ENCODE measurements around the gene SCUBE2.
"Not testable (repeated sequence)": the region's sequence is repeated elsewhere in the genome, so short reads cannot be mapped to it uniquely, and the experiment has no call there.

SCUBE2 gene

DNA sequence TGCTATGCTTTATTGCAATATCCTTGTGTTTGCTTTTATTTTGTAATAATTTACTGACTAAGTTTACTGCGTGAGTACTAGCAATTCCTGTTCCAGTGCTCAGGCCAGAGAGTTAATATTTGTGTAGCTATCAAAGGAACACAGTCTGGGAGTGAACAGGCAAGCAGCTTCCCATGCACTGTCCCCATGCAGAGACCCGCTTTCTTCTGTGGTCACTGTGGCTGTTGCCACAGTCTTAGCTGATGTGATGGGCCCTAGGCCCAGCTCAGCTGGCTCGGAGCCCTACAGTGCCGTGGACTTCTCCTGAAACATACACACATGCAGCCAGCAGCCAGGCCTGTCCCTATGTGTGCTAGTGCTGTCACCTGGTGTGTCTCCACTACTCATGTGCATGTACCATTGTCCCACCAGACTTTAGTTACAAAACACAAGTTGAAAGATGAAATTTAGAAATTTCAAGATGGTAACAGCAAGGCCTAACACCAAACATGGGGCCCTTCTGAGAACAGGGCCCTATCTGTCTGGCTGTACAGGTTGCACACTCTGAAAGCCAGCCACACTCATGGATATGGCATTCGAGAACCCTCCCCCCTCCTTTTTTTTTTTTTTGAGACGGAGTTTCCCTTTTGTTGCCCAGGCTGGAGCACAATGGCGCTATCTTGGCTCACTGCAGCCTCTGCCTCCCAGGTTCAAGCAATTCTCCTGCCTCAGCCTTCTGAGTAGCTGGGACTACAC lies 12.3 kb upstream of the SCUBE2 start:
- DNase-seq, result no peak

DNA sequence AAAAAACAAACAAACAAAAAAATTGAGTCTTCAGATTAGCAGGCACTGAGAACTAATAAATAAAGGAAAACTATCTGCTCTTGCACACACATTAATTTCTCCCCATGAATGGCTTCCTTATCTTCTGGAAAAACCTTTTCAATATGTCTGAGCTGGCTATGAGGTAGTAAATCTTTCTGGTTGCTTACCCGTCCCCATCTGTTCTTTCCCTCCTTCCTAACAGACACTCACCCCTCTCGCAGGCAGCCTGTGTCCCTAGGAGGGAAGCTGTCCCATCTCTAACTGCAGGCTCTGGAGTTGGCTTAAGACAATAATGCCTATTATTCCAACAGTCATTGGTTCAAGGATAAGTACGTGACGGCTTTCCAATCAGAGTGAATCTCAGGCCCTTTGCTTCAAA lies 8.2 kb upstream of the SCUBE2 start:
- no peak for DNase-seq

DNA sequence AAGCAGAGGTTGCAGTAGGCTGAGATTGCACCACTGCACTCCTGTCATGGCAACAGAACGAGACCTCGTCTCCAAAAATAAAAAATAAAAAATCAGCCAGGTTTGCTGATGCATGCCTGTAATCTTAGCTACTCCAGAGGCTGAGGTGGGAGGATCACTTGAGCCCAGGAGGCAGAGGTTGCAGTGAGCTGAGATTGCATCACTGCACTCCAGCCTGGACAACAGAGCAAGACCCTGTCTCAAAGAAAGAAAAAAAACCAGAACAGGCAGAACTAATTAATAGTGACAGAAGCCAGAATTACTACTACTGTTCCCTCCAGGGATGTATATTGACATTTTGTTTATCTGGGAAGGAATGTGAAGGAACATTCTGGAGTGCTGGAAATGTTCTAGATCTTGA lies 7.1 kb upstream of the SCUBE2 start:
- not testable (repeated sequence) for DNase-seq

DNA sequence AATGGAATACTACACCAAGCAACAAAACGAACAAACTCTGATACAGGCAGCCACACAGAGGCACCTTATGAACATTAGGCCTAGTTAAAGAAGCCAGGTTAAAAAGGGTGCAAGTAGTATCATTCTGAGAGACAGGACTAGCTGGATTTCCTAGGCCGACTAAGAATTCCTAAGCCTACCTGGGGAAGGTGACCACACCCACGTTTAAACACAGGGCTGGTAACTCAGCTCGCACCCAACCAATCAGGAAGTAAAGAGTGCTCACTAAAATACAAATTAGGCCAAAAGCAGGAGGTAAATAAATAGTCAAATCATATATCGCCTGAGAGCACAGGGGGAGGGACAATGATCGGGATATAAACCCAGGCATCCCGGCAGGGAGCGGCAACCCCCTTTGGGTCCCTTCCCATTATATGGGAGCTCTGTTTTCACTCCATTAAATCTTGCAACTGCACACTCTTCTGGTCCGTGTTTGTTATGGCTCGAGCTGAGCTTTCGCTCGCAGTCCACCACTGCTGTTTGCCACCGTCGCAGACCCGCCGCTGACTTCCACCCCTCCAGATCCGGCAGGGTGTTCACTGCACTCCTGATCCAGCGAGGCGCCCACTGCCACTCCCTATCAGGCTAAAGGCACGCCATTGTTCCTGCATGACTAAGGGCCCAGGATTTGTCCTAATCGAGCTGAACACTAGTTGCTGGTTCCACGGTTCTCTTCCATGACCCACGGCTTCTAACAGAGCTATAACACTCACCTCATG lies 6.0 kb upstream of the SCUBE2 start:
- DNase-seq, result not testable (repeated sequence)

DNA sequence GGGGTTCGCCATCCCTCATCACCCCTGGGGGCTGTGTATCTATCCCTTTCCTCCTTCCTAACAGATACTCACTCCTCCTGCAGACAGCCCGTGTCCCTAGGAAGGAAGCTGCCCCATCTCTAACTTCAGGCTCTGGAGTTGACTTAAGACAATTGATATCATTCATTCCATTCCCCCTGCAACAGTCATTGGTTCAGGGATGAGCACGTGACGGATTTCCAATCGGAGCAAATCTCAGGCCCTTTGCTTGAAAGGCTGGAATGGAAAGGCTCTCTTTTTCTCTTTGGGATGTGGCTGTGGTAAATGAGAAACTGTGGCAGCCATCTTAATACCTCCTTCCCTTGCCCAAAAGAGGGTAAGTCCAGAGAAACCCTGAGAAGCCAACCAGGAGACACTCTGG lies 5.0 kb upstream of the SCUBE2 start:
- no peak for DNase-seq

DNA sequence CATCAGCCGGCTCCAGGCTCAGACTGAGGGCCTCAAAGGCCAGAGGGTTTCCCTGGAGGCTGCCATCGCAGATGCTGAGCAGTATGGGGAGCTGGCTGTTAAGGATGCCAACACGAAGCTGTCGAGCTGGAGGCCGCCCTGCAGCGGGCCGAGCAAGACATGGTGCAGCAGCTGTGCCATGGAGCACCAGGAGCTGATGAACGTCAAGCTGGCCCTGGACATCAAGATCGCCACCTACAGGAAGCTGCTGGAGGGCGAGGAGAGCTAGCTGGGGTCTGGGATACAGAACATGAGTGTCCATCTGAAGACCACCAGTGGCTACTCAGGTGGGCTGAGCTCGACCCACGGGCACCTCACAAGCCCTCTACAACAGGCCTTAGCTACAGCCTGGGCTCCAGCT lies 4.0 kb upstream of the SCUBE2 start:
- peak; percentile 26 to 27 for DNase-seq

DNA sequence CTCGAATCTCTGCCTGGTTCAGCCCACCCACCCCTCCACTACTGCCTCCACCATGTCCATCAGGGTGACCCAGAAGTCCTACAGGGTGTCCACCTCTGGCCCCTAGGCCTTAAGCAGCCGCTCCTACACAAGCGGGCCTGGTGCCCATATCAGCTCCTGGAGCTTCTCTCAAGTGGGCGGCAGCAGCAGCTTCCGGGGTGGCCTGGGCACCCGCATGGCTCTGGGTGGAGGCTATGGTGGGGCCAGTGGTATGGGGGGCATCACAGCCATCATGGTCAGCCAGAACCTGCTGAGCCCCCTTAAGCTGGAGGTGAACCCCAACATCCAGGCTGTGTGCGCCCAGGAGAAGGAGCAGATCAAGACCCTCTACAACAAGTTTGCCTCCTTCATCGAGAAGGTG lies 3.0 kb upstream of the SCUBE2 start:
- no peak for DNase-seq

DNA sequence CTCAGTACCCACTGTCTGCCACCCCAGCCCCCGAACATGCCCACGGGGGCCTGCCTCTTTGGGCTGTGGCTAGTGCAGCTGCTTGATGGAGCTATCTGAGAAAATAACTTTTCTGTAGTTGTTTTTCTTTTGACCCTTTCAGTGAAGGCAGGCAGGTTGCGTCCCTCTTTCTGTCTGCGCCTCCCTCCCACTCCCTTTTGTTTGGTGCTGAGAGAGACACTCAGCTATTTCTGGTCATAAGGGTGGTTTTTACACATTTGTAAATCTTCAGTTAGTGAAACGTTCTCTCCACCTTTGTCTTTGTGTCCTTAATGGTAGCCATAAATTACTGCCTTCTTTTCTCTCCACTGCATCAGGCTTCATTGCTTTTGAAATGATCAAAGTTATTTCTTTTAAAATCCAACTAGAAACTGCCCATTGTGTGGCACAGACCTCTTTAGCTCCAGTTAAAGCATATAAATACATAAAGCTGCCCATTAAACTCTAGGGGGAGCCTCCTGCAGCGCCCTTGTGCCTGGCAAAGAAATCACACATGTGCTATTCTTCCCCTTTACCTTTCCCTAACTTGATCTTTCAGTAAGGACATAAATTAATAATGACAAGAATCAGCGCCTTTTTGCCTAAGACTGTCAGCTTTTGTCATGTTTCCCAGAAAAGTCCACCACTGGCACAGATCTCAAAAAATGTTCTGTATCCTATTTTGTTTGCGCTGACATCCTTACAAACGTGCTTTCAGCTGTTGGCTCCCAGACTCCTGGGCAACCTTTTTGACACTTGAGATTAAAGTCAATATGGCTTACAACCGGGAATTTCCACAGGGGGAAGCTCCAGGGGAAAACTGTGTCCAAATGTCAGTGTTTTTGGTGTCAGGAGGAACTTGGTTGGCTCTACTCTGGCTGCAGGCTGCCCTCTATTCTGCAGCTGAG lies 1.7 kb upstream of the SCUBE2 start:
- DNase-seq, result no peak

DNA sequence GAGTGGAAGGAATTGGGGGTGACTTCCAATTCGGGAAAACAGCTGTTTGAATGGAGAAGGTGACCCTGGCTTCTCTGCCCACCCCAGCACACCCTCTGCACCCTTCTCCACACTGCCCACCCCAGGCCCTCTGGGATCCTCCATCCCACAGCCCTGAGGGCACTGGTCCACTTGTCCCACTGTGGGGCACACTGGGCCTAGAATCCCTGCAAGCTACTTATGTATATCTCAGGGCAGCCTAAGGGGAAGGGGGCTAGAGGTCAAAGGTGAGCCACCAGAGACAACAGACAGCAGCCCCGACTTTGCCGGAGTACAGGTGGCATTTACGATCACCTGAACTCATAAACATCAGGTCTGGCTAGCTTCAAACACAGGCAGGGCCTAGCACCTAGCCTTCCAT lies 673 bp upstream of the SCUBE2 start:
- DNase-seq, result no peak

DNA sequence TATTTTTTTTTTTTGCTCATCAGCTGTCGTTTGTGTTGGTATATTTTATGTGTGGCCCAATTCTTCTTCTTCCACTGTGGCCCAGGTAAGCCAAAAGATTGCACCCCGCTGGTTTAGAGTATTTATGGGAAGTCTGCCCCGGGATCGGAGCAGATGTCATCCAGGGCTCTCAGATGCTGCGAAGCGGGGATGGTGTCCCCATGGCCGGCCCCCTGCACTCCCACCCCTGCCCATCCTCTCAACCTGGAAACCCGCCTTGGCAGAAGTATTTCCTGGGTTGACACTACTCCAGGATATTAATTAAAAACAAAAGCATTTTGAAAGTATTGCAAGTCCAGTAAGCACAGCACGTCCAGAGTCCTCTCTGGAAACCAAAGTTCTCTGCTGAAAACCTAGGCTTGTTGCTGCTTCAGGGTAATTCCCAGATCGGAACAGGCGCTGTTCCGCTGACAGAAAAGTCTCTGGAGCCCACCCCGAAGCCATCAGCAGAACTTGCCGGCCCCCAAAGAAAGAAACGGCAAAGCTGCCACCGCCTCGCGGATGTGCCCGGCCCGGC lies 833 bp downstream of the SCUBE2 start:
- no peak for DNase-seq

DNA sequence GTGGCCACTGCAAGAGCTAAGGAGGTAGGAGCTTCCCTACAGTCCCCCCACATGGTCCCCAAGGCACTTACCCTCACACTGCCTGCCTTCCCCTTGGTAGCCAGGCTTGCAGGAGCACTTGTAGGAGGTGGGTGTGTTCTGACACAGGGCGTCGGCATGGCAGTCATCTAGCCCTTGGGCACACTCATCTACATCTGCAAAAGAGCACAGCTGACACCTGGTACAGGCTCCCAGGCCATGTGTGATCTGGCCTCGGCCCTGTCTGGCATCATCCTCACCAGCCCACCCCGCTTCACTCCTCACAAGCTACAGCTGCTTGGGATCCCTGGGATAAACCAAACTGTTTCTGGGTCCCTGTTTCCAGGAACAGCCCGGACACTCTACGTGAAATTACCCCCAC lies 1.8 kb downstream of the SCUBE2 start:
- DNase-seq, result no peak

DNA sequence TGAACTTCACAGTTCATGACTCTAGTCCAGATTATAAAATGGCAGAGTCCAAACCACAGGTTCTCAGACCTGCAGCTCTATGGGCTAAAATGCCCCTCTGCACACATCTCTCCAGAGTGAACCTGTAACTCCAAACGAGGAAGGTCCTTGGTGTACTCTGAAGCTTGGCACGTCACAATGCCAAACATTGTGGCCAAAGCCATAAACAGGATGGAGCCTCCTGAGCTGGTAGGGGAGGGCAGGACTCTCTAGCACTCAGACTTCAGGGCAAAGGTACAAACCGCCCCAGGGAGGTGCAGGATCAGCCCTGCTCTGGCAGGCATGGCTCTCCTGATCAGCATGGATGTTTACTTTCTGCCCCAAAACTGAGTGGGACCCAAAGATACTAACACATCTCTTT lies 2.3 kb downstream of the SCUBE2 start:
- no peak for DNase-seq

DNA sequence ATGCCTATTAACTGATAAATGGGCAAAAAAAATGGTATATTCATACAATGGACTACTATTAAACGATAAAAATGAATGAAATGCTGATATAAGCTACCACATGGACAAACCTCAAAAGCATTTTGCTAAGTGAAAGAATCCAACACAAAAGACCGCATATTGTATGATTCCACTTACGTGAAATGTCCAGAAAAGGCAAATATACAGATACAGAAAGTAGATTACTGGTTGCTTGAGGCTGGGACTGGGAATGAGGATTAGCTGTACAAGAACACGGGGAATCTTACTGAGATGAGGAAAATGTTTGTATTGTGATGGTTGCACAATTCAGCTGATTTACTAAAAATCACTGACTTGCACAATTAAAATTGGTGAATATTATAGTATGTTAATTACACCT lies 8.8 kb downstream of the SCUBE2 start:
- no peak for DNase-seq

DNA sequence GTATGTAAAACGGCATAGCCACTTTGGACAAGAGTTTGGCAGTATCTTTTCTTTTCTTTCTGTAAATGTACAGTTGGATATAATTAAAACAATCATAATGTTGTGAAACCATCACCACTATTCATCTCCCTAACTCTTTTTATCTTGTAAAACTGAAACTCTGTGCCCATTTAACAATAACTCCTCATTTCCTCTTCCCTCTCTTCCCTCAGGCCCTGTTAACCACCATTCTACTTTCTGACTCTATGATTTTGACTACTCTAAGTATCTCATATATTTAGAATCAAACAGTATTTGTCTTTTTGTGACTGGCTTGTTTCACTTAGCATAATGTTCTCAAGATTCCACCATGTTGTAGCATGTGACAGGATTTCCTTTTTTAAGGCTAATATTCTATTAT lies 10.2 kb downstream of the SCUBE2 start:
- DNase-seq, result no peak

DNA sequence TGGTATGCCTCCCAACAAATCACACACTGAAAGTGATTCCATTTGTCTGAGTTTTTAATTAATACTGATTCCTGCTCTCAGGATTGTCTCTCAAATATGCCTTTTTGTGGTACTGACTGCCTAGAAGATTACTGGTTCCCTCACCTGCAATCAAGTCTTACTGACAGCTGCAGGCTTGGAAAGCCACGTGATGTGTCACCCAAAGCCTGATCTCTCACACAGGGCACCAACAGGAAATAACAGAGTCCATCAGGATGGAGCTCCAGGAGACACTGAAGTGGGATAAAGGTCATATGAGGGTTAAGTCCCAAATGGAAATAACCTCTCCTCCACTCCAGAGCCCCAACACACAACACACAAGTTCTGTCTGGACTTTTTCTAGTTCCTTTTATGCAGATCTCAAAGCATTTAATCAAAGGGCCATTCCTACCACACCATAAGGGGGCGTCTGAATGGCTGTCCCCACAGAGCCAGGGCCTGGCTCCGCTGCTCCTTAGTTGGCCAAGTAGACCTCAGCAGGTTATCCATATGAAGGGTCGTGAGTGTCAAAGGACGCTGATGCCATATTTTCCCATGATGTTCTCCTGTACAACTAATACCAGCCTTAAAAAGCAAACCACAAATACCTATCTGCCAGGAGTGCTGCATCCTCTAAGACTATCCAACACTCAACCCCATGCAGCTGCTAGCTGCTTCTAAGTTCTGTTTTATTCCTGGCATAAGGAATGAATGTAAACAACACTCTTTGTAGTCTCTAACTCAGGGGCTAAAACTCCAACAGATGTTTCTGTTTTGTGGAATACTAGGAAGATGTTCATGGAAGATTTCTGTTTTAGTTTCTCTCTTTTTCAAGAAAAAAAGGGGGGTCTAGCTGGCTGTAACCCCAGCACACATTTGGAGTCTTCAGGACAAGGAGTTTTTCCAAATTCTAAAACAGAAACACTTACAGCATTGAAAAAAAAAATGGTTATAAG lies 13.0 kb downstream of the SCUBE2 start:
- DNase-seq, result no peak

DNA sequence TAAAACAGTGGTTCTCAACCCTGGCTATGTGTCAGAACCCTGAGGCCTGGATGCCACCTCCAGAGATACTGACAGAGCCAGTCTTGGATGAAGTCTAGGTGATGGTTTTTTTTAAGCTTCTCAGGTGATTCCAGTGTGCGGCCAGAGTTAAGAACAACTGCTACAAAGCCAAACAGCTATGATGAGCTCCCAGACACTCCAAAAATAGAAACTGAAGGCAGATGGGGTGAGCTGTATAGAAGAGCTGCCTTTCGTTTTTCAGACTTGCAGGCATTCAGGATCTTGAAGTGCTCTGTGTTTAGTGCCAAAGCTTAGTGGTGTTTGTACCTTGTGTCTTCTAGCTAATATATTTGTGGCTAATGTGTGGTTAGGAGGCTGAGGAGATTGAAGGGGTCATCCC lies 14.2 kb downstream of the SCUBE2 start:
- DNase-seq, result no peak

DNA sequence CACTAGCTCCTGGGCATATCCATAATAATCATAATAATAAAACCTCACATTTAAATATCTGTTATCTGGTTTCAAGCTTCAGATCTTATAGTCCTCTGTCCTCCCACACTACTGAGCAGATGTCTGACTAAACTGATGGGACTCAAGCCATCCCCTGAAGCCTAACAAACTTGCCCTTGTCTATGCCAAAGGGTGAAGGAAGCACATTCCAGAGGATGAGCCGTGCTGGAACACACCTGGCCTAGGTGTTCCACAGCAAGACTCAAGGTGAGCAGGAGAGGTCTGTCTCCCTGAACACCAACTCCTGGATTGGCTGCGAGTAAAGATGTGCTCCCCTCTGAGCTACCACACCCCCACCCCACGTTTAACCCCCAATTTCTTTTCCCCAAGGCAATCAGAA lies 14.7 kb downstream of the SCUBE2 start:
- DNase-seq, result no peak

DNA sequence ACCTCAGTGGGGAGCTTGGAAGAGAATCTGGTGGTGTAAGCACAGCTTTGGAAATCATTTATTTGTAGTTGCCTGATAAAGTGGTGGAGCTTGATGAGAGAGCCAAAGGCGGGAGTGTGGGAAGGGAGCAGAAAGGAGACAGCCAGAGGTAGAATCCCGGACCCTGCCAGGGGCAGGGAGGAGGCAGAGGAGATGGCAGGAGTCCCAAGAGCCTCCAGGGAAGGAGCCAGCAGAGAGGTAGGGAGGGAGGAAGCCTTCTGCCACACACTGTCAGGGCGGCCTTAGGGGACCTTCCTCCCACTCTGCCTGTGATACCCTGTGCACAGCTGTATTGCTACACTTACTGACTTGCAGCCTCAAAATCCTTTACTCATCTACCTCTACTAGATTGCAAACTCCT lies 15.4 kb downstream of the SCUBE2 start:
- DNase-seq, result no peak

DNA sequence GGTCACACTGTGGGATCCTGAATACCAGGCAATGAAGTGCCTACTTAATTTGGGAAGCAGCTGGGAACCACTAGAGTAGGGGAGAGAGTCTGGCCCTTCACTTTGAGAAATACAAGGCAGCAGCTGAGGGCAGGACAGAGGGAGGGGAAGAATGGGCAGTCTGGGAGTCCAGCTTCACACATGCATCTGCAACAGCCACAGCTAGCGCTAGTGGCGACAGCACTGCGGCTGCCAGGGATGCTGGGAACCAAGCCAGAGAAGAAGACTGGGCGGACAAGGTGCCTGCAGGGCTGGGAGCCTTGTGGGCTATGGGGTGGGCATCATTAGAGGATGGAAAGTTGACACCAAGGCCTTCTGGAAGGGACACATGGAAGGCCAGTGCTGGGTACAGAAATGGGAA lies 15.8 kb downstream of the SCUBE2 start:
- DNase-seq, result no peak

DNA sequence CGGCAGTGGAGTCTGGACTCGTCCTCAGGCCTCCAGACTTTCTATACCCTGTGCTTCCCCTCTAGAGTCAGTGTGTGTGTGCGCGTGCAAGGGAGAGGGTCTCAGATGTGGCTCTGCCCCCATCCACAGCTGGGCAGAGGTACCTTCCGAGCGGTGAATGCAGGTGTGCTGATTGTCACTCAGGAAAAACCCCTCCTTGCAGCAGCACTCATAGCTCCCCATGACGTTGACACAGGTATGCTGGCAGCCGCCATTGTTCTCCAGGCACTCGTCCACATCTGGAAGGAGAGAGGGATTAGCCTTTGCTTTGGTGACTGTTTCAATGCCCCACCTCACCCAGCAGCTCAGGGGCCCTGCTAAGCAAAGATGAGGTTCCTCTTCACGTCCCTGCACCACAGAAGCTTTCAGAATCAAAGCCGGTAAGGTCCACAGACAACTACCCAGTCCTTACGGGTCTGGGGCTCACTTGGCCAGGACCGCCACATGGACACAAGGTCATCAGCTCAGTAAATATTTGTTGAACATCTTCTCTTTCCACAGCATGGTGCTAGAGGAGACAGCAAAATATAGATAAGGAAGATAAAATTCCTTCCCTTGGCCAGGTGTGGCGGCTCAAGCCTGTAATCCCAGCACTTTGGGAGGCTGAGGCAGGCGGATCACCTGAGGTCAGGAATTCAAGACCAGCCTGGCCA lies 16.9 kb downstream of the SCUBE2 start:
- no peak for DNase-seq

DNA sequence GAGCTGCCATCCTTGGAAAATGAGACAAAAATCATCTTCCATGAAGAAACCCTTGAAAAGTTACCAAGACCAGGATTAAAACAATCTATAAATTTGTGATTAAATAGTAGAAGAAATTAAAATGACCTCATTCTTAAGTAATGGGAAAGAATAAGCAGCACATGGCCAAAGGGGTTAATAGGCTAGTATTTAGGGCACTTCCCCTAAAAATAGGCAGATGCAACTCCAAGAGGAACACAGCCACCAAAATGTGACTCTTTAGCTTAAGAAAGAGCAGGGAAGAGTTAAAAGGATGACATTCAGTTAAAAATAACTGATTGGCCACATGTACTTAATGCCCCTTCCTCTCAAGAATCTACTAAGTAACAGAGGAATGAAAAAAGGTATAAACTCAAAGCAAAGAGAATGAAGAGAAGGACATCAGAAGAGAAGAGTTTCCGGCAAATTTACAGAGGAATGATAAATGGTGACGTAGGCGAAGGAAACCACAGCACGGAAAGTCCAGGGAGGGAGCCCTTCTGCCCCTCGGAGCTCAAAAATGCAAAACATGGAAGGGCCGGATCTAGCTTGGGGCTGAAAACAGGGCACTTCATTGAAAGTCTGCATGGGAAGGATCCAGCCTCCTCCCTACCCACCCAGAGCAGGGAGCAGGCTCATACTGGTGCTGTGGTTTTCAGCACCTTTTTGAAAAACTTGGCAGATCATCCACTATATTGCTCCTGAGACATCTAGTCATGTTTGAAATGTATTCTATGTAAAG lies 17.8 kb downstream of the SCUBE2 start:
- no peak for DNase-seq
